HCEC 1CT (cell line): ENCODE results near the gene RYR3.

Experiments used
- DNase-seq: peaks from one replicate; pipeline ENCODE4 v3.0.0-alpha.2; 2017

The RYR3 gene

GRCh38 chr15:33724321-33725036, 413.7 kb downstream of the RYR3 start:
- no peak for DNase-seq

GRCh38 chr15:33729653-33730052, 418.9 kb downstream of the RYR3 start:
- no peak for DNase-seq

- no peak for DNase-seq
Measured at GRCh38 chr15:33730815-33731214, 420.0 kb downstream of the RYR3 start.

GRCh38 chr15:33735143-33735542, 424.4 kb downstream of the RYR3 start:
- DNase-seq: no peak

GRCh38 chr15:33735637-33736247, 425.0 kb downstream of the RYR3 start:
- peak; percentile 18 for DNase-seq

- no peak for DNase-seq
Measured at GRCh38 chr15:33737687-33738601, 427.2 kb downstream of the RYR3 start.

- DNase-seq: no peak
Measured at GRCh38 chr15:33738941-33739664, 428.3 kb downstream of the RYR3 start.

GRCh38 chr15:33742306-33742705, 431.5 kb downstream of the RYR3 start:
- DNase-seq: no peak

GRCh38 chr15:33742800-33743199, 432.0 kb downstream of the RYR3 start:
- DNase-seq: no peak

- no peak for DNase-seq
Measured at GRCh38 chr15:33746203-33746602, 435.4 kb downstream of the RYR3 start.

- no peak for DNase-seq
Measured at GRCh38 chr15:33753012-33753411, 442.2 kb downstream of the RYR3 start.

GRCh38 chr15:33754242-33754641, 443.5 kb downstream of the RYR3 start:
- DNase-seq: no peak

GRCh38 chr15:33756961-33757360, 446.2 kb downstream of the RYR3 start:
- no peak for DNase-seq

- no peak for DNase-seq
Measured at GRCh38 chr15:33757516-33758232, 446.9 kb downstream of the RYR3 start.

- DNase-seq: no peak
Measured at GRCh38 chr15:33766389-33766788, 455.6 kb downstream of the RYR3 start.

- no peak for DNase-seq
Measured at GRCh38 chr15:33768670-33769190, 458.0 kb downstream of the RYR3 start.

- DNase-seq: no peak
Measured at GRCh38 chr15:33773969-33774368, 463.2 kb downstream of the RYR3 start.

- DNase-seq: no peak
Measured at GRCh38 chr15:33778852-33779251, 468.1 kb downstream of the RYR3 start.

GRCh38 chr15:33780011-33780768, 469.4 kb downstream of the RYR3 start:
- no peak for DNase-seq

- DNase-seq: no peak
Measured at GRCh38 chr15:33782966-33783365, 472.2 kb downstream of the RYR3 start.

GRCh38 chr15:33785366-33785765, 474.6 kb downstream of the RYR3 start:
- no peak for DNase-seq
